H1 (cell line): ENCODE results near the gene WDFY4. TPM values are rescaled to one million over a fixed set of nuclear protein-coding genes. Genes with fewer than 3 reads are reported as not detected.

Source experiments
- CTCF ChIA-PET: fragments of 300-600 bp; sonication (Branson Sonifier 250); formaldehyde crosslinking; loops from one replicate; lab custom pipeline; 2021; ENCODE audit not compliant: partially characterized antibody; lab: Charles Lee
- POLR2A ChIA-PET: fragments of 300-600 bp; sonication (Branson Sonifier 250); formaldehyde crosslinking; loops from one replicate; lab custom pipeline; 2021; ENCODE audit warnings: inconsistent platforms; ENCODE audit not compliant: partially characterized antibody; lab: Charles Lee
- DNase-seq, 2 experiments: peaks; one replicate each; pipeline versions ENCODE4 v3.0.0 to v3.0.0-alpha.2; 2010 to 2022; ENCODE audit warnings: low spot score in 2 of 2, low read depth in 1 of 2, mixed read lengths in 1 of 2
- FAIRE-seq: peaks from 2 replicates; lab custom pipeline; 2011; peaks lifted over from hg19 to GRCh38; lab: Jason Lieb, UNC
- H2AFZ ChIP-seq: 2 replicates; pipeline ENCODE4 v1.8.1; 2012; ENCODE audit warnings: low read length, inconsistent platforms
- H2AK5ac ChIP-seq: 2 replicates; pipeline ENCODE4 v1.6.1; 2013; ENCODE audit warnings: low read depth, low read length
- H2BK120ac ChIP-seq: replicated peaks from 2 replicates; pipeline ENCODE3; 2013; ENCODE audit warnings: low read depth, low read length, inconsistent platforms
- H2BK12ac ChIP-seq: 2 replicates; pipeline ENCODE4 v1.6.1; 2013; ENCODE audit warnings: low read depth, low read length
- H2BK15ac ChIP-seq: 2 replicates; pipeline ENCODE4 v1.6.1; 2013; ENCODE audit warnings: low read length
- H2BK20ac ChIP-seq: 2 replicates; pipeline ENCODE4 v1.6.1; 2013; ENCODE audit warnings: low read length
- H2BK5ac ChIP-seq: 2 replicates; pipeline ENCODE4 v1.6.1; 2013; ENCODE audit warnings: low read depth, low read length
- H3K14ac ChIP-seq: 2 replicates; pipeline ENCODE4 v1.6.1; 2013; ENCODE audit warnings: inconsistent platforms; ENCODE audit not compliant: insufficient read length
- H3K18ac ChIP-seq: 2 replicates; pipeline ENCODE4 v1.6.1; 2013; ENCODE audit warnings: low read length; ENCODE audit errors: extremely low read depth
- H3K23ac ChIP-seq: 2 replicates; pipeline ENCODE4 v1.6.1; 2013; ENCODE audit warnings: inconsistent platforms; ENCODE audit not compliant: insufficient read length
- H3K23me2 ChIP-seq: 2 replicates; pipeline ENCODE4 v1.6.1; 2013; ENCODE audit warnings: low read depth, low read length
- H3K27ac ChIP-seq: 2 replicates; pipeline ENCODE4 v1.6.1; 2011; ENCODE audit warnings: low read depth, low read length, inconsistent platforms
- H3K27me3 ChIP-seq, 4 experiments: replicated peaks in 1 of 4; 1 replicate in 1 of 4; 2 replicates in 3 of 4; pipeline versions ENCODE4 v1.6.1 to v1.8.1; 2011 to 2013; ENCODE audit warnings: low read length in 3 of 4, mild to moderate bottlenecking in 3 of 4, inconsistent platforms in 2 of 4, mixed read lengths in 2 of 4, moderate library complexity in 1 of 4; ENCODE audit not compliant: control insufficient read depth in 3 of 4, insufficient read depth in 3 of 4; ENCODE audit errors: extremely low read depth in 1 of 4
- H3K36me3 ChIP-seq, 4 experiments: 2 replicates each; pipeline versions ENCODE4 v1.6.1 to v1.8.1; 2011 to 2013; ENCODE audit warnings: mild to moderate bottlenecking in 4 of 4, low read length in 3 of 4, moderate library complexity in 2 of 4, control low read depth in 1 of 4, inconsistent platforms in 1 of 4; ENCODE audit not compliant: insufficient read depth in 4 of 4, control insufficient read depth in 2 of 4
- H3K4ac ChIP-seq: replicated peaks from 2 replicates; pipeline ENCODE3; 2013; ENCODE audit warnings: low read length, low read depth, mixed read lengths, inconsistent platforms; ENCODE audit not compliant: insufficient read length
- H3K4me1 ChIP-seq, 4 experiments: replicated peaks in 1 of 4; 1 replicate in 1 of 4; 2 replicates in 3 of 4; pipeline versions ENCODE4 v1.6.1 to v1.8.1; 2011 to 2013; ENCODE audit warnings: low read length in 3 of 4, inconsistent platforms in 2 of 4, mixed read lengths in 1 of 4; ENCODE audit not compliant: insufficient read depth in 4 of 4, control insufficient read depth in 3 of 4
- H3K4me2 ChIP-seq, 2 experiments: 2 replicates each; pipeline versions ENCODE4 v1.6.1 to v1.8.1; 2011 to 2013; ENCODE audit warnings: low read depth in 2 of 2, low read length in 2 of 2, control low read depth in 1 of 2, inconsistent platforms in 1 of 2, mild to moderate bottlenecking in 1 of 2; ENCODE audit not compliant: insufficient read depth in 1 of 2
- H3K4me3 ChIP-seq, 4 experiments: fragments of 200-600, 300-600 bp in 1 of 4; sonication (generic), shearing (Covaris generic), sonication (Bioruptor Twin) in 1 of 4; 2 replicates each; pipeline versions ENCODE4 v1.5.1 to v1.8.1; 2011 to 2016; ENCODE audit warnings: low read length in 4 of 4, low read depth in 3 of 4, control low read depth in 2 of 4, inconsistent platforms in 2 of 4, mild to moderate bottlenecking in 2 of 4, mixed read lengths in 1 of 4, moderate library complexity in 1 of 4; ENCODE audit not compliant: insufficient read depth in 2 of 4; ENCODE audit errors: extremely low read depth in 1 of 4
- H3K56ac ChIP-seq: replicated peaks from 2 replicates; pipeline ENCODE3; 2013; ENCODE audit warnings: low read depth, mild to moderate bottlenecking, mixed read lengths, low read length, inconsistent platforms; ENCODE audit not compliant: insufficient read length
- H3K79me1 ChIP-seq: 2 replicates; pipeline ENCODE4 v1.6.1; 2013; ENCODE audit warnings: low read depth, low read length, control low read depth
- H3K79me2 ChIP-seq, 2 experiments: 2 replicates each; pipeline versions ENCODE4 v1.6.1 to v1.8.1; 2012 to 2013; ENCODE audit warnings: low read length in 2 of 2, mild to moderate bottlenecking in 2 of 2, inconsistent platforms in 1 of 2; ENCODE audit not compliant: insufficient read depth in 2 of 2, control insufficient read depth in 1 of 2
- H3K9ac ChIP-seq, 4 experiments: replicated peaks in 1 of 4; 1 replicate in 1 of 4; 2 replicates in 3 of 4; pipeline versions ENCODE4 v1.6.1 to v1.8.1; 2011 to 2013; ENCODE audit warnings: low read depth in 3 of 4, low read length in 3 of 4, control low read depth in 2 of 4, mild to moderate bottlenecking in 2 of 4, moderate library complexity in 2 of 4, inconsistent platforms in 1 of 4; ENCODE audit errors: extremely low read depth in 1 of 4
- H3K9me3 ChIP-seq, 2 experiments: 2 replicates each; pipeline versions ENCODE4 v1.6.1 to v1.8.1; 2012 to 2013; ENCODE audit warnings: mild to moderate bottlenecking in 2 of 2, moderate library complexity in 2 of 2, control low read depth in 1 of 2, inconsistent platforms in 1 of 2, low read depth in 1 of 2, low read length in 1 of 2, mixed read lengths in 1 of 2; ENCODE audit not compliant: insufficient read depth in 2 of 2
- H4K20me1 ChIP-seq, 2 experiments: replicated peaks in 1 of 2; 2 replicates each; pipeline versions ENCODE3 to v1.8.1; 2011 to 2013; ENCODE audit warnings: inconsistent platforms in 2 of 2, low read length in 2 of 2, mild to moderate bottlenecking in 1 of 2; ENCODE audit not compliant: insufficient read depth in 2 of 2, control insufficient read depth in 1 of 2
- H4K5ac ChIP-seq: 2 replicates; pipeline ENCODE4 v1.6.1; 2013; ENCODE audit warnings: low read length, low read depth, mixed read lengths, inconsistent platforms; ENCODE audit not compliant: insufficient read length
- H4K8ac ChIP-seq: 2 replicates; pipeline ENCODE4 v1.8.0; 2013; ENCODE audit warnings: mild to moderate bottlenecking, moderate library complexity, low read length, inconsistent platforms; ENCODE audit not compliant: insufficient read depth; ENCODE audit errors: extremely low read depth
- H4K91ac ChIP-seq: replicated peaks from 2 replicates; pipeline ENCODE3; 2013; ENCODE audit warnings: low read length, mixed read lengths, inconsistent platforms; ENCODE audit not compliant: insufficient read length
- JUND ChIP-seq: IDR thresholded peaks from 2 replicates; pipeline ENCODE4 v1.6.1; 2011; ENCODE audit warnings: mild to moderate bottlenecking, improper control_type of control experiment, low read length
- MAFK ChIP-seq: IDR thresholded peaks from 2 replicates; pipeline ENCODE4 v1.6.1; 2012; ENCODE audit warnings: low read depth, mild to moderate bottlenecking, improper control_type of control experiment, low read length
- NANOG ChIP-seq: IDR thresholded peaks from 2 replicates; pipeline ENCODE4 v1.6.1; 2011; ENCODE audit warnings: low read length, low read depth, mild to moderate bottlenecking, inconsistent platforms; ENCODE audit not compliant: insufficient read depth, poor library complexity, severe bottlenecking
- RXRA ChIP-seq: IDR thresholded peaks from 2 replicates; pipeline ENCODE4 v1.6.1; 2011; ENCODE audit warnings: low read depth, mild to moderate bottlenecking, low read length, moderate library complexity; ENCODE audit not compliant: insufficient read depth
- SIRT6 ChIP-seq: IDR thresholded peaks from one replicate; pipeline ENCODE4 v1.7.1; 2012; ENCODE audit warnings: low read length, inconsistent platforms
- SP2 ChIP-seq: IDR thresholded peaks from 2 replicates; pipeline ENCODE4 v1.6.1; 2012; ENCODE audit warnings: mild to moderate bottlenecking, low read length, inconsistent platforms
- WGBS, 2 experiments: shearing (Covaris generic) in 1 of 2; methylation state at CpG; one replicate each; pipeline versions ENCODE4 v1.1.6 to v1.1.7; 2013 to 2015; ENCODE audit warnings: low lambda C conversion rate in 2 of 2, mixed read lengths in 2 of 2, inconsistent platforms in 1 of 2, low coverage in 1 of 2, missing lambda C conversion rate in 1 of 2; ENCODE audit not compliant: insufficient replicate concordance in 2 of 2, insufficient coverage in 1 of 2, insufficient read length in 1 of 2; ENCODE audit errors: extremely low coverage in 1 of 2, missing lambda C conversion rate in 1 of 2; 5-methylcytosine and 5-hydroxymethylcytosine counted together
- polyA plus RNA-seq, 7 experiments: library from polyadenylated mRNA; depleted of rRNA in 3 of 7; stranded (reverse) in 5 of 7; unstranded in 2 of 7; fragments of >200 nt in 5 of 7; fragments of 200-250 nt in 2 of 7; gene quantifications; 1 replicate in 5 of 7; 2 replicates in 1 of 7; 4 replicates in 1 of 7; pipeline versions ENCODE4 v1.2.1 to v1.2.3, GENCODE V29; 2011 to 2013; ENCODE audit warnings: missing spikeins in 2 of 7, mixed read lengths in 2 of 7
- total RNA-seq: library from RNA; stranded (reverse); fragmentation: NEBNext Ultra II Directional; extraction: Animal tissue kit (Norgen Biotek cat#: 25700); gene quantifications from 2 replicates; pipeline ENCODE4 v1.2.1, GENCODE V29; 2021

Gene WDFY4
- total and polyA plus RNA-seq, 2 of the 8 experiments (the other 6 are each of a cell fraction or from before 2014, with no cell fraction given): not detected

DNA sequence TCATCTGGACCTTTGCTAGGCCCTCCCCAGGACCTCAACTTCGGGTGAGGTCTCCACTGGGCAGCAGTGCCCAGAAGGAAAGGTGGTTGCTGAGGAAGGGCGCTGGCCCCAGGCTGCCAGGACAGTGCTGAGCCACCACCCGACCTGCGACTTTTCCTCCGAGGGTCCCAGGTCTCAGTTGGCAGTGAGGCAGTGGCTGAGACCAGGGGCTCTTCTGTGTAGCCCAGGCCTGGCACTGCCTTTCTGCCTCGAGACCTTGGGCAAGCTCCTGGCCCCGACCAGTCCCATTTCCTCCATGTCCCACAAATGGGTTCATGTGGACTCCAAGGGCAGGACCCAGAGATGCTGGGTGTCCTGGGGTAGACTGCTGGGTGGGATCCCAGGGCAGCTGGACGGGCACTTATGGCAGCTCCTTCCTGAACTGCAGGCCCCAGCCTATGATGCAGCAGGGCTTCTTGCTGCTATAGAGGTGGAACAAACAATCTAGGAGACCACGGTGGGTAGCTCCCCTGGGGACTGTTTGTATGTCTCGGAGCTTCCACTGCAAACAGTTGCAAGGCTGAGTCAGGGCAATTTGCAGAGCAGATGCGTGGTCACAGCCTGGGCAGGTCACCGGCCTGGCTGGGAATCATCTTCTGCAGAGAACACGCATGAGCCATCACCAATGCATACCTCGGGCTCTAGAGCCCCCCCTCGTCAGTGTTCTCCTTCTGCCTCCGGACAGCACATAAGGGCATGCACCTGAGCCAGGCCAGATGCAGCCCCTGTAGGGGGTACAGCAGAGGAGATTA lies 272.9 kb downstream of the WDFY4 start:
- no peak for TF ChIP-seq MAFK
- TF ChIP-seq SP2: no peak
- TF ChIP-seq SIRT6: no peak
- TF ChIP-seq NANOG: no peak
- TF ChIP-seq JUND: no peak
- TF ChIP-seq RXRA: no peak
- H4K5ac ChIP-seq: no peak overlapping the region
- H3K79me2 ChIP-seq: no peaks in the 10 kb centered on the region
- no peaks in the 10 kb centered on the region for H4K20me1 ChIP-seq
- H2AK5ac ChIP-seq: no peak overlapping the region
- no peak overlapping the region for H2BK20ac ChIP-seq
- no peak overlapping the region for H2BK12ac ChIP-seq
- H3K9ac ChIP-seq: no peak overlapping the region
- no peak overlapping the region for H3K4me2 ChIP-seq
- no peak overlapping the region for H3K56ac ChIP-seq
- no peaks in the 10 kb centered on the region for H3K23me2 ChIP-seq
- no peak overlapping the region for H2BK15ac ChIP-seq
- H3K18ac ChIP-seq: no peak overlapping the region
- no peaks in the 10 kb centered on the region for H3K79me1 ChIP-seq
- H3K27me3 ChIP-seq: no peaks in the 10 kb centered on the region
- H3K4me3 ChIP-seq: no peak overlapping the region
- H3K23ac ChIP-seq: no peak overlapping the region
- no peaks in the 10 kb centered on the region for H3K36me3 ChIP-seq
- no peak for FAIRE-seq
- no peak overlapping the region for H2BK120ac ChIP-seq
- CTCF ChIA-PET: no interaction called here
- 94% methylated on average over 16 of the region's 16 CpGs; no CpG with 5 or more reads in 1 of the 2 experiments for WGBS, 2 experiments
- no peak overlapping the region for H3K14ac ChIP-seq
- H3K4ac ChIP-seq: no peak overlapping the region
- H3K4me1 ChIP-seq: no peaks in the 10 kb centered on the region
- H3K27ac ChIP-seq: no peak overlapping the region
- POLR2A ChIA-PET: no interaction called here
- H4K91ac ChIP-seq: no peak overlapping the region
- no peaks in the 10 kb centered on the region; a peak in 1 of 4 replicates for H3K9me3 ChIP-seq
- no peak overlapping the region for H4K8ac ChIP-seq
- DNase-seq: no peak
- H2BK5ac ChIP-seq: no peak overlapping the region
- no peak overlapping the region for H2AFZ ChIP-seq
